Measurements from ENCODE around the gene OSBPL7. TPM values are rescaled to one million over a fixed set of nuclear protein-coding genes. Genes with fewer than 3 reads are reported as not detected.

The OSBPL7 gene
- total RNA-seq, 4 donors from 2014 or later = 1.1 to 4.6 (median 1.6) TPM

- intact Hi-C loops (cut with DNase I) = no loop called here
- Histone ChIP-seq H3K9me3 (no peaks in the 10 kb centered on the region), H3K27me3 (peaks cover 12 to 99% (median 34%) of the 10 kb centered on the region in 4 donors), H3K27ac (no peak overlapping the region), H3K4me3 (no peak overlapping the region), H3K4me1 (peaks cover 13 to 45% (median 28%) of the 10 kb centered on the region in 3 donors), H3K36me3 (no peaks in the 10 kb centered on the region)
- no peak for DNase-seq
- no peak for TF ChIP-seq POLR2A (IDR thresholded peaks at IDR 0.05)
- no peak for TF ChIP-seq CTCF (IDR thresholded peaks at IDR 0.05)
- WGBS, 2 donors = 22 to 41% methylated on average over 32 of the region's 32 CpGs
Observed at GRCh38 chr17:47852113-47852949, 30.7 kb upstream of the OSBPL7 start.

GRCh38 chr17:47851764-47852112 is 30.1 kb upstream of the OSBPL7 start:
- peaks cover 16 to 99% (median 37%) of the 10 kb centered on the region in 4 donors for H3K27me3 ChIP-seq
- H3K9me3 ChIP-seq = no peaks in the 10 kb centered on the region
- H3K27ac ChIP-seq = no peak overlapping the region
- no peaks in the 10 kb centered on the region for H3K36me3 ChIP-seq
- H3K4me3 ChIP-seq = peak overlapping the region in 1 of 4 donors; percentile 70
- intact Hi-C loops (cut with DNase I) = no loop called here
- TF ChIP-seq POLR2A (IDR thresholded peaks at IDR 0.05) = no peak
- TF ChIP-seq CTCF (IDR thresholded peaks at IDR 0.05) = no peak
- DNase-seq = no peak
- WGBS, 2 donors = 17 to 29% methylated on average over 8 to 10 of the region's 11 CpGs
- peaks cover 17 to 51% (median 29%) of the 10 kb centered on the region in 3 donors for H3K4me1 ChIP-seq

- intact Hi-C loops (cut with DNase I) = no loop called here
- no peak for DNase-seq
- H3K4me1 ChIP-seq = peaks cover 19 to 56% (median 29%) of the 10 kb centered on the region in 3 donors
- H3K27me3 ChIP-seq = peaks cover 16 to 99% (median 37%) of the 10 kb centered on the region in 4 donors
- TF ChIP-seq CTCF (IDR thresholded peaks at IDR 0.05) (peak in 3 of 6 experiments; percentile 4 to 40 (median 25)), POLR2A (IDR thresholded peaks at IDR 0.05) (peak in 1 of 4 donors; percentile 66)
- WGBS, 2 donors = 13 to 17% methylated on average over 11 to 23 of the region's 71 CpGs
- H3K9me3 ChIP-seq = no peaks in the 10 kb centered on the region
- H3K4me3 ChIP-seq = peak within 1 kb of the TSS; percentile 48 to 70 (median 52)
- no peaks in the 10 kb centered on the region for H3K36me3 ChIP-seq
- H3K27ac ChIP-seq = peak within 1 kb of the TSS in 3 of 4 donors; percentile 78 to 81 (median 79)
Observed at GRCh38 chr17:47850692-47851573, 29.3 kb upstream of the OSBPL7 start, which contains the start of gene SP6. TSS of gene SP6 (minus strand) at chr17:47851163. CDS start at chr17:47848429, 2,734 bp downstream.

GRCh38 chr17:47850373-47850691 is 28.7 kb upstream of the OSBPL7 start:
- peaks cover 16 to 99% (median 37%) of the 10 kb centered on the region in 4 donors for H3K27me3 ChIP-seq
- intact Hi-C loops (cut with DNase I) = no loop called here
- no peaks in the 10 kb centered on the region for H3K9me3 ChIP-seq
- TF ChIP-seq POLR2A (IDR thresholded peaks at IDR 0.05) (no peak), CTCF (IDR thresholded peaks at IDR 0.05) (no peak)
- WGBS, 2 donors = 32 to 69% methylated on average over 8 to 9 of the region's 9 CpGs
- peak overlapping the region; percentile 48 to 70 (median 52) for H3K4me3 ChIP-seq
- no peaks in the 10 kb centered on the region for H3K36me3 ChIP-seq
- H3K4me1 ChIP-seq = peaks cover 19 to 56% (median 29%) of the 10 kb centered on the region in 3 donors
- DNase-seq = no peak
- peak overlapping the region in 3 of 4 donors; percentile 78 to 81 (median 79) for H3K27ac ChIP-seq

Data from esophagus squamous epithelium (tissue), 5 donors.